Measurements from ENCODE around the gene TOE1. TPM values are rescaled to one million over a fixed set of nuclear protein-coding genes. Genes with fewer than 3 reads are reported as not detected.
A peak's percentile ranks its signal among the peaks of the same experiment; 100 is the strongest.

Gene TOE1
- total and polyA plus RNA-seq, 2 donors (not counting 1 experiment from before 2014, with no cell fraction given) = 24.7 to 28.6 TPM

GRCh38 chr1:45325851-45326506, 14.0 kb upstream of the TOE1 start:
- DNase-seq (no peak), ATAC-seq (ENCODE audit: low read depth) (no peak)
- H3K4me1 Mint-ChIP-seq = peaks cover 13% of the 10 kb centered on the region
- peak overlapping the region in 4 of 5 experiments; percentile 54 to 70 (median 64) for H3K4me3 ChIP-seq (ENCODE audit: control extremely low read depth in 1 of 5, extremely low read depth in 1 of 5, insufficient read depth in 1 of 5, low read depth in 2 of 5, low read length in 4 of 5)
- peak overlapping the region; percentile 93 for H3K4me2 ChIP-seq (replicated peaks; ENCODE audit: low read depth, low read length, poor library complexity, severe bottlenecking)
- peaks cover 0 to 8% of the 10 kb centered on the region in 2 experiments for H3K36me3 ChIP-seq (replicated peaks in 1 of 2; ENCODE audit: control extremely low read depth in 1 of 2, control insufficient read depth in 1 of 2, extremely low read depth in 1 of 2, insufficient read depth in 2 of 2, low read length in 1 of 2)
- intact Hi-C loops (cut with micrococcal nuclease) = loop anchor here (1.0 to 5.0 kb wide), 3 partner anchors 14 to 476 kb away; partner anchors contain the start of genes MAST2, MUTYH and TOE1
- POLR2A ChIA-PET = interaction anchor here (2.2 to 4.1 kb wide), 2 partner anchors 14 to 21 kb away, joined by 9 to 18 read pairs; partner anchors contain the start of genes MUTYH and TOE1
- H3K27me3 Mint-ChIP-seq = no peaks in the 10 kb centered on the region
- H3K27me3 ChIP-seq (replicated peaks in 1 of 4; ENCODE audit: control extremely low read depth in 1 of 4, control insufficient read depth in 3 of 4, insufficient read depth in 4 of 4, low read length in 3 of 4) = peaks cover 0 to 5% (median 2%) of the 10 kb centered on the region in 4 experiments
- H3K27ac ChIP-seq (ENCODE audit: low read length in 2 of 2) = no peak overlapping the region
- H3K4me3 Mint-ChIP-seq = peak overlapping the region; percentile 89
- peak overlapping the region; percentile 69 for H3K9ac ChIP-seq (ENCODE audit: low read length)
- no peaks in the 10 kb centered on the region for H3K79me2 ChIP-seq (ENCODE audit: control insufficient read depth, insufficient read depth, low read length)
- H3K9me3 Mint-ChIP-seq (ENCODE audit: insufficient read depth) = no peaks in the 10 kb centered on the region
- TF ChIP-seq EZH2 (IDR thresholded peaks at IDR 0.05; ENCODE audit: borderline replicate concordance, insufficient read depth, low read depth, low read length, poor library complexity, severe bottlenecking) (no peak), CTCF (IDR thresholded peaks at IDR 0.05) (no peak)
- WGBS (ENCODE audit: insufficient coverage) = 76% methylated on average over 3 of the region's 6 CpGs
- CTCF ChIA-PET = interaction anchor here (0.9 to 1.8 kb wide), 3 partner anchors 13 to 167 kb away, joined by 5 to 8 read pairs (median 6); partner anchors contain the start of gene TOE1
- no peaks in the 10 kb centered on the region for H3K9me3 ChIP-seq (ENCODE audit: control extremely low read depth in 1 of 3, control insufficient read depth in 2 of 3, insufficient read depth in 1 of 3, low read length in 2 of 3)
- peaks cover 8 to 20% of the 10 kb centered on the region in 2 donors for H3K4me1 ChIP-seq (ENCODE audit: control insufficient read depth in 2 of 2, insufficient read depth in 2 of 2, low read length in 2 of 2)
- H2AFZ ChIP-seq (ENCODE audit: insufficient read depth, low read depth, low read length, poor library complexity, severe bottlenecking) = peak overlapping the region; percentile 95
- no peaks in the 10 kb centered on the region for H4K20me1 ChIP-seq (ENCODE audit: control insufficient read depth, insufficient read depth, low read length, poor library complexity, severe bottlenecking)
- no peak overlapping the region for H3K27ac Mint-ChIP-seq
